Fibroblast of lung (primary cell): ENCODE data around the gene MCEMP1. TPM values are rescaled to one million over a fixed set of nuclear protein-coding genes. Genes with fewer than 3 reads are reported as not detected.

ENCODE experiments used
- DNase-seq, 2 donors: peaks; one replicate each; pipeline versions ENCODE4 v3.0.0 to v3.0.0-alpha.2; 2010; ENCODE audit warnings: low read depth in 2 of 2
- H2AFZ ChIP-seq: 2 replicates; pipeline ENCODE4 v1.5.1; 2012; ENCODE audit warnings: low read length, control low read depth, inconsistent platforms
- H3K27ac ChIP-seq: 2 replicates; pipeline ENCODE4 v1.5.1; 2011; ENCODE audit warnings: low read length, control low read depth; ENCODE audit not compliant: insufficient read depth
- H3K27me3 ChIP-seq: 2 replicates; pipeline ENCODE4 v1.5.1; 2011; ENCODE audit warnings: mild to moderate bottlenecking, low read length; ENCODE audit not compliant: control insufficient read depth, insufficient read depth
- H3K36me3 ChIP-seq: 2 replicates; pipeline ENCODE4 v1.5.1; 2011; ENCODE audit warnings: low read length; ENCODE audit not compliant: control insufficient read depth, insufficient read depth
- H3K4me1 ChIP-seq: 2 replicates; pipeline ENCODE4 v1.5.1; 2011; ENCODE audit warnings: low read length; ENCODE audit not compliant: control insufficient read depth, insufficient read depth; ENCODE audit errors: extremely low read depth
- H3K4me2 ChIP-seq: 2 replicates; pipeline ENCODE4 v1.5.1; 2011; ENCODE audit warnings: low read length, control low read depth; ENCODE audit not compliant: insufficient read depth; ENCODE audit errors: extremely low read depth
- H3K4me3 ChIP-seq, 4 experiments: fragments of 200-600 bp in 1 of 4; sonication (generic) in 1 of 4; replicated peaks in 1 of 4; 2 replicates each; pipeline ENCODE4 v1.5.1; 2011 to 2016; ENCODE audit warnings: low read length in 4 of 4, low read depth in 3 of 4, mild to moderate bottlenecking in 3 of 4, control low read depth in 2 of 4, inconsistent platforms in 1 of 4, mixed read lengths in 1 of 4; ENCODE audit not compliant: insufficient read depth in 1 of 4; ENCODE audit errors: control extremely low read depth in 1 of 4
- H3K79me2 ChIP-seq: 2 replicates; pipeline ENCODE4 v1.5.1; 2012; ENCODE audit warnings: mild to moderate bottlenecking, low read length, inconsistent platforms; ENCODE audit not compliant: control insufficient read depth, insufficient read depth
- H3K9ac ChIP-seq: 2 replicates; pipeline ENCODE4 v1.5.1; 2011; ENCODE audit warnings: mild to moderate bottlenecking, low read length, control low read depth; ENCODE audit not compliant: insufficient read depth
- H3K9me3 ChIP-seq: 2 replicates; pipeline ENCODE4 v1.5.1; 2012; ENCODE audit warnings: low read depth, low read length; ENCODE audit not compliant: control insufficient read depth, insufficient read depth
- H4K20me1 ChIP-seq: 2 replicates; pipeline ENCODE4 v1.5.1; 2011; ENCODE audit warnings: low read length; ENCODE audit not compliant: control insufficient read depth, insufficient read depth; ENCODE audit errors: extremely low read depth
- CTCF ChIP-seq, 2 donors: IDR thresholded peaks in 1 of 2; conservative IDR thresholded peaks in 1 of 2; 1 replicate in 1 of 2; 2 replicates in 1 of 2; pipeline ENCODE4 v1.5.1; 2011 to 2012; ENCODE audit warnings: low read length in 2 of 2, control low read depth in 1 of 2, inconsistent platforms in 1 of 2, low read depth in 1 of 2, mild to moderate bottlenecking in 1 of 2
- EZH2 ChIP-seq: IDR thresholded peaks from 2 replicates; pipeline ENCODE4 v1.5.1; 2012; ENCODE audit warnings: low read length, control low read depth, mild to moderate bottlenecking; ENCODE audit errors: missing control alignments
- polyA plus RNA-seq, 2 donors: library from polyadenylated mRNA; depleted of rRNA in 1 of 2; stranded (reverse) in 1 of 2; unstranded in 1 of 2; fragments of >200 nt; gene quantifications; 2 replicates each; pipeline ENCODE4 v1.2.1, GENCODE V29; 2011 to 2012; ENCODE audit warnings: missing spikeins in 1 of 2
- total RNA-seq: library from RNA; depleted of rRNA; stranded (reverse); fragments of >200 nt; gene quantifications from 2 replicates; pipeline ENCODE4 v1.2.1, GENCODE V29; 2014

The MCEMP1 gene
- total and polyA plus RNA-seq, 2 donors (not counting 1 experiment from before 2014, with no cell fraction given): not detected

GRCh38 chr19:7674010-7675005, 2.6 kb upstream of the MCEMP1 start:
- no peak overlapping the region for H2AFZ ChIP-seq
- no peak for TF ChIP-seq EZH2
- no peak for TF ChIP-seq CTCF (conservative IDR thresholded peaks at IDR 0.05 in 1 of 2, IDR thresholded peaks at IDR 0.05 in 1 of 2; ENCODE audit: low read depth in 1 of 2, low read length in 2 of 2)
- H3K4me2 ChIP-seq: no peak overlapping the region
- no peaks in the 10 kb centered on the region for H3K79me2 ChIP-seq
- peaks cover 2% of the 10 kb centered on the region for H3K27me3 ChIP-seq
- no peak overlapping the region for H3K9ac ChIP-seq
- DNase-seq: peak; percentile 38 to 78
- H3K4me1 ChIP-seq: no peaks in the 10 kb centered on the region
- no peaks in the 10 kb centered on the region for H3K9me3 ChIP-seq
- no peak overlapping the region for H3K4me3 ChIP-seq
- no peaks in the 10 kb centered on the region for H3K36me3 ChIP-seq
- no peaks in the 10 kb centered on the region for H4K20me1 ChIP-seq
- no peak overlapping the region for H3K27ac ChIP-seq

GRCh38 chr19:7676376-7676775, 514 bp upstream of the MCEMP1 start:
- no peak overlapping the region for H3K4me2 ChIP-seq
- H3K27ac ChIP-seq: no peak overlapping the region
- TF ChIP-seq EZH2 (no peak), CTCF (conservative IDR thresholded peaks at IDR 0.05 in 1 of 2, IDR thresholded peaks at IDR 0.05 in 1 of 2; ENCODE audit: low read depth in 1 of 2, low read length in 2 of 2) (no peak)
- no peak for DNase-seq
- H4K20me1 ChIP-seq: no peaks in the 10 kb centered on the region
- H3K4me3 ChIP-seq: no peak overlapping the region
- H3K4me1 ChIP-seq: no peaks in the 10 kb centered on the region
- peaks cover 5% of the 10 kb centered on the region for H3K79me2 ChIP-seq
- H2AFZ ChIP-seq: no peak overlapping the region
- H3K27me3 ChIP-seq: peaks cover 2% of the 10 kb centered on the region
- no peak overlapping the region for H3K9ac ChIP-seq
- H3K9me3 ChIP-seq: no peaks in the 10 kb centered on the region
- no peaks in the 10 kb centered on the region for H3K36me3 ChIP-seq

GRCh38 chr19:7677669-7678311, 900 bp downstream of the MCEMP1 start:
- peaks cover 4% of the 10 kb centered on the region for H3K36me3 ChIP-seq
- TF ChIP-seq CTCF (conservative IDR thresholded peaks at IDR 0.05 in 1 of 2, IDR thresholded peaks at IDR 0.05 in 1 of 2; ENCODE audit: low read depth in 1 of 2, low read length in 2 of 2) (no peak), EZH2 (no peak)
- DNase-seq: no peak

More at GRCh38 chr19:7677669-7678311, 900 bp downstream of the MCEMP1 start:
- Histone ChIP-seq H2AFZ (no peak overlapping the region), H3K9me3 (no peaks in the 10 kb centered on the region), H3K27ac (no peak overlapping the region), H3K27me3 (peaks cover 2% of the 10 kb centered on the region), H4K20me1 (no peaks in the 10 kb centered on the region), H3K79me2 (peaks cover 7% of the 10 kb centered on the region), H3K4me1 (no peaks in the 10 kb centered on the region), H3K9ac (no peak overlapping the region), H3K4me3 (no peak overlapping the region), H3K4me2 (no peak overlapping the region)
